Panc1 (cell line): ENCODE results near the gene UPF1. TPM values are rescaled to one million over a fixed set of nuclear protein-coding genes. Genes with fewer than 3 reads are reported as not detected.

Experiments used
- ATAC-seq: fragments of 200-7000 bp; cut with Tn5 transposase; 2 replicates; pipeline ENCODE4 v1.9.1; 2020; ENCODE audit warnings: mild to moderate bottlenecking, moderate library complexity
- BruUV-seq: library from RNA; stranded (reverse); fragments of 400-500 nt; replicated peaks from 2 replicates; lab custom pipeline; 2021; lab: Mats Ljungman, UMichigan
- CTCF ChIA-PET: fragments of 300-600 bp; sonication (Branson Sonifier 250); formaldehyde crosslinking; loops from one replicate; lab custom pipeline; 2022; ENCODE audit warnings: antibody characterized with exemption; lab: Charles Lee
- POLR2A ChIA-PET: fragments of 300-600 bp; sonication (Branson Sonifier 250); formaldehyde crosslinking; loops from one replicate; lab custom pipeline; 2022; ENCODE audit warnings: antibody characterized with exemption; lab: Charles Lee
- DNase-seq: peaks from one replicate; pipeline ENCODE4 v3.0.0-alpha.2; 2010; ENCODE audit warnings: low read depth, low spot score
- H3K27ac ChIP-seq: 2 replicates; pipeline ENCODE4 v1.5.1; 2011; ENCODE audit warnings: mild to moderate bottlenecking, low read length, inconsistent platforms
- H3K27me3 ChIP-seq: fragments of 200-500 bp; sonication (Bioruptor generic); 2 replicates; pipeline ENCODE4 v1.6.0; 2014; ENCODE audit warnings: low read length, inconsistent platforms; ENCODE audit not compliant: control insufficient read depth, insufficient read depth
- H3K36me3 ChIP-seq: fragments of 200-500 bp; sonication (Bioruptor generic); 2 replicates; pipeline ENCODE4 v1.5.1; 2014; ENCODE audit warnings: inconsistent platforms, mild to moderate bottlenecking, low read length, moderate library complexity; ENCODE audit not compliant: control insufficient read depth, insufficient read depth
- H3K4me1 ChIP-seq: 2 replicates; pipeline ENCODE4 v1.5.1; 2011; ENCODE audit warnings: inconsistent platforms, mild to moderate bottlenecking, low read length, moderate library complexity; ENCODE audit not compliant: control insufficient read depth, insufficient read depth
- H3K4me3 ChIP-seq, 2 experiments: 2 replicates each; pipeline ENCODE4 v1.5.1; 2011 to 2012; ENCODE audit warnings: low read depth in 2 of 2, low read length in 2 of 2, mild to moderate bottlenecking in 2 of 2, inconsistent platforms in 1 of 2, moderate library complexity in 1 of 2
- H3K9me3 ChIP-seq: fragments of 200-500 bp; sonication (Bioruptor generic); 2 replicates; pipeline ENCODE4 v1.5.1; 2014; ENCODE audit warnings: low read depth, mild to moderate bottlenecking, inconsistent platforms, low read length, moderate library complexity; ENCODE audit not compliant: control insufficient read depth, insufficient read depth
- CTCF ChIP-seq: fragments of 450-650 bp; IDR thresholded peaks from 2 replicates; pipeline ENCODE4 v1.5.1; 2017; ENCODE audit warnings: mild to moderate bottlenecking
- POLR2AphosphoS5 ChIP-seq: IDR thresholded peaks from 2 replicates; pipeline ENCODE4 v1.6.1; 2012; ENCODE audit warnings: mild to moderate bottlenecking, low read depth, low read length, moderate library complexity
- SIN3A ChIP-seq: IDR thresholded peaks from 2 replicates; pipeline ENCODE4 v1.6.1; 2012; ENCODE audit warnings: low read depth, mild to moderate bottlenecking, low read length, moderate library complexity, borderline replicate concordance; ENCODE audit not compliant: insufficient read depth
- TCF7L2 ChIP-seq: IDR thresholded peaks from 2 replicates; pipeline ENCODE4 v1.6.1; 2011; ENCODE audit warnings: mild to moderate bottlenecking, low read depth, low read length, inconsistent platforms
- in situ Hi-C: cut with HindIII; loops from 2 replicates; pipeline ENCODE4 v1.10.0; 2016; ENCODE audit warnings: low sequenced_read_pairs, low pct_unique_long_range_greater_than_20kb
- intact Hi-C: fragments of 100-400 bp; cut with micrococcal nuclease; formaldehyde crosslinking; loops from one replicate; pipeline ENCODE4 v1.10.0; 2022; ENCODE audit not compliant: unreplicated experiment
- total RNA-seq: library from RNA; stranded (reverse); gene quantifications from one replicate; pipeline ENCODE4 v1.2.1, GENCODE V29; 2021; ENCODE audit not compliant: unreplicated experiment
- TF ChIP-seq, protein P1 (sequence below), 2 experiments: IDR thresholded peaks; 2 replicates each; pipeline ENCODE4 v1.6.1; 2011 to 2012; ENCODE audit warnings: low read depth in 2 of 2, control low read depth in 1 of 2, low read length in 1 of 2, mild to moderate bottlenecking in 1 of 2, moderate library complexity in 1 of 2; ENCODE audit not compliant: insufficient read depth in 1 of 2

UPF1 gene
- total RNA-seq, 1 experiment from 2014 or later, result 62.2 TPM

DNA sequence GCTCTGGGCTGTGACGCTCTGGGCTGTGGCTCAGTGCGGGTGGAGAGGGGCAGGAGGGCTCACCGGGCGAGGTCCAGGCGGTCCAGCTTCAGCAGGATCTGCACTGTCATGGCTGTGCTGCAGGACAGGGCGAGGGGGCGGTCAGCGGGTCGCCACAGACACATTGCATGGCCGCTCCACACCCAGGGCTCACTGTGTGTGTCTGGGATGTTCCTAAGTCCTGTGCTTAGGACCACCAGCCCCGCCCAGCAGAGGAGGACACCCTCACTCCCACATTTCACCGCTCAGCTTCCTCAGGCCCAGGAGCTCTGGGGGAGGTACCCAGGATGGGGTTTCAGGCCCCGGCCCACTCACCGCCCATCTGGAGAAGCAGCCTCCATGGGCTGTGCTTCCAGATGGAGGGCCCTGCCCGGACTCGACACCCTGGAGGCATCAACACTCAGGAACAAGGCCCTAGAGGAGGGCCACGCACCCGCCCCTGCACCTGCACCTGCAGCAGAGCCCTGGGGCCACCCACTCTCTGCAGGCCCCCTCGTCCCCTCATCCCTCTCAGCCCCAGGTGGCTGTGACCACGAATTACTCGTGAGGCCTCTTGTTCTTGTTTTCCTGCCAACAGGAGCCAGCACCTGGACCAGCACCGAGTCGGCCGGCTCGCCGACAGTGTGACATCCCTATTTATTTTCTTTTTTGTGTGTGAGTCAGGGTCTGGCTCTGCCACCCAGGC, 73.9 kb downstream of the UPF1 start:
- intact Hi-C loops (no loop called here), in situ Hi-C loops (no loop called here)
- Histone ChIP-seq H3K27me3 (no peaks in the 10 kb centered on the region), H3K4me1 (no peaks in the 10 kb centered on the region), H3K9me3 (no peaks in the 10 kb centered on the region), H3K36me3 (no peaks in the 10 kb centered on the region), H3K27ac (no peak overlapping the region), H3K4me3 (no peak overlapping the region)
- POLR2A ChIA-PET, result no interaction called here
- TF ChIP-seq CTCF (no peak), TCF7L2 (no peak), POLR2AphosphoS5 (no peak), SIN3A (no peak)
- TF ChIP-seq, protein P1, sequence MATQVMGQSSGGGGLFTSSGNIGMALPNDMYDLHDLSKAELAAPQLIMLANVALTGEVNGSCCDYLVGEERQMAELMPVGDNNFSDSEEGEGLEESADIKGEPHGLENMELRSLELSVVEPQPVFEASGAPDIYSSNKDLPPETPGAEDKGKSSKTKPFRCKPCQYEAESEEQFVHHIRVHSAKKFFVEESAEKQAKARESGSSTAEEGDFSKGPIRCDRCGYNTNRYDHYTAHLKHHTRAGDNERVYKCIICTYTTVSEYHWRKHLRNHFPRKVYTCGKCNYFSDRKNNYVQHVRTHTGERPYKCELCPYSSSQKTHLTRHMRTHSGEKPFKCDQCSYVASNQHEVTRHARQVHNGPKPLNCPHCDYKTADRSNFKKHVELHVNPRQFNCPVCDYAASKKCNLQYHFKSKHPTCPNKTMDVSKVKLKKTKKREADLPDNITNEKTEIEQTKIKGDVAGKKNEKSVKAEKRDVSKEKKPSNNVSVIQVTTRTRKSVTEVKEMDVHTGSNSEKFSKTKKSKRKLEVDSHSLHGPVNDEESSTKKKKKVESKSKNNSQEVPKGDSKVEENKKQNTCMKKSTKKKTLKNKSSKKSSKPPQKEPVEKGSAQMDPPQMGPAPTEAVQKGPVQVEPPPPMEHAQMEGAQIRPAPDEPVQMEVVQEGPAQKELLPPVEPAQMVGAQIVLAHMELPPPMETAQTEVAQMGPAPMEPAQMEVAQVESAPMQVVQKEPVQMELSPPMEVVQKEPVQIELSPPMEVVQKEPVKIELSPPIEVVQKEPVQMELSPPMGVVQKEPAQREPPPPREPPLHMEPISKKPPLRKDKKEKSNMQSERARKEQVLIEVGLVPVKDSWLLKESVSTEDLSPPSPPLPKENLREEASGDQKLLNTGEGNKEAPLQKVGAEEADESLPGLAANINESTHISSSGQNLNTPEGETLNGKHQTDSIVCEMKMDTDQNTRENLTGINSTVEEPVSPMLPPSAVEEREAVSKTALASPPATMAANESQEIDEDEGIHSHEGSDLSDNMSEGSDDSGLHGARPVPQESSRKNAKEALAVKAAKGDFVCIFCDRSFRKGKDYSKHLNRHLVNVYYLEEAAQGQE (IDR thresholded peaks at IDR 0.05; ENCODE audit: insufficient read depth in 1 of 2, low read depth in 2 of 2, low read length in 1 of 2), result no peak
- DNase-seq (no peak), ATAC-seq (no peak)
- no TSS peak for BruUV-seq
- CTCF ChIA-PET, result no interaction called here

DNA sequence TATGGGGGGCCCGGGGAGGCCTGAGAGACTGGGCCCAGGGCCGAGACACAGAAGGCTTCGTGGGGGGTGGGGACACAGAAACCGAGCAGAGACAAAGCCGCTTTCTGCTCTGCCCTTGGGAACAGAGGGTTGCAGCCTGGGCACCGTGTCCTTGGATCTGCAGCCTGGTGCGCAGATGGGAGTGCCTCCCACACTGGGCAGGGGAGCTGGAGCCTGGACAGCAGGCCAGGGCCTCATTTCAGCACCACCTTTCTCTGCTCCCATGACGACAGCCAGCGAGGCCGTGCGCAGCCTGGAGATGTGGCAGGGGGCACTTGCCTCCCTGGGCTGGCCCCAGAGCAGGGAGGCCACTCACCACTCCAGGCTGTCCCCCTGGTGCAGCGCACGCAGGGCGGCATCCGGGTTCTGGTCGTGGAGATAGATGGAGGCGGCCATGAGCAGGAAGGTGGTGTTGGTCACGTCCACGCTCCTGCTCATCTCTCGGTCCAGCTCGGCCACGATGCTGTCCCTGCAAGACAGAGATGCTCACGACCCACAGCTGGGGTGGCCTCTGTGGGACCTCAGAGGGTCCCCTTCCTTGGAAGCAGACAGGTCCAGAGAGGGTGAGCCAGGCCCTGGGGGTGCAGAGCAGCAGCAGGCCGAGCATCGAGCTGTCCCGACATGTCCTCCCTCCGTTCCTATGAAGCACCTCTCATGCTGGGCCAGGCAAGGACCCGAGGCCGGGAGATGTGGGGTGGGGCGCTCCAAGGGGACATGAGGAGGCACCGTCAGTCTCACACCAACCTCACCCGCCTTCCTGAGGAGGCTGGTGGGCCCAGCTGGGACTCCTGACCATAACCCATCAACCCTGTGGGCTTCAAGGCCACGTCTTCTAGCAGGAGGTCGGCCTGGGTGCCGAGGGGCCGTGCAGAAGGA, 75.1 kb downstream of the UPF1 start:
- Histone ChIP-seq H3K27ac (no peak overlapping the region), H3K4me1 (no peaks in the 10 kb centered on the region), H3K27me3 (no peaks in the 10 kb centered on the region), H3K9me3 (no peaks in the 10 kb centered on the region), H3K4me3 (no peak overlapping the region), H3K36me3 (no peaks in the 10 kb centered on the region)
- DNase-seq, result no peak
- no peak for ATAC-seq
- in situ Hi-C loops, result no loop called here
- CTCF ChIA-PET, result no interaction called here
- intact Hi-C loops, result no loop called here
- no TSS peak for BruUV-seq
- TF ChIP-seq POLR2AphosphoS5 (no peak), CTCF (no peak), SIN3A (no peak), TCF7L2 (no peak)
- TF ChIP-seq, protein P1 (IDR thresholded peaks at IDR 0.05; ENCODE audit: insufficient read depth in 1 of 2, low read depth in 2 of 2, low read length in 1 of 2), result no peak
- POLR2A ChIA-PET, result no interaction called here
